ENCODE measurements around the gene SYCP2. TPM values are rescaled to one million over a fixed set of nuclear protein-coding genes. Genes with fewer than 3 reads are reported as not detected.

Gene SYCP2
- total RNA-seq, 2 experiments from 2014 or later = 2.6 to 3.9 TPM

DNA sequence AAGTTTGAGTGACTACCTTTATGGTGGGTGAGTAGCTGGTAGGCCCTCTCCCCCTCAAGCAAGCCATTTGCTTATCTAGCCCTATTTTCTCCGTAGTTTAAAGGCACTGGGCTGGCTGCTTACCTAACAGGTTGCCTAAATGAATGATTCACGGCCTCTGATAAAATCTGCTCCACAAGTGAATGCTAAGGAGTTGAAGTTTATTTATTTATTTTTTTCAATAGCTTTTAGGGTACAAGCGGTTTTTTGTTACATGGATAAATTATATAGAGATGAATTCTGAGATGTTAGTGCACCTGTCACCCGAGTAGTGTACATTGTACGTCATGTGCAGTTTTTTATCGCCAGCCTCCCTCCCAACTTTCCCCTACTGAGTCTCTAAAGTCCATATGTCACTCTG is 16.5 kb upstream of the SYCP2 start:
- intact Hi-C loops (cut with micrococcal nuclease) = loop anchor here (10.0 kb wide), 1 partner anchor 105 kb away; no protein-coding TSS in a partner anchor
- CTCF ChIA-PET = interaction anchor here (1.3 to 3.6 kb wide), 9 partner anchors 8 to 187 kb away, joined by 3 to 26 read pairs (median 9); partner anchors contain the start of genes CDH26, FAM217B, PPP1R3D and SYCP2
- H3K9me3 Mint-ChIP-seq = no peaks in the 10 kb centered on the region
- POLR2A ChIA-PET = no interaction called here
- no peak overlapping the region for H3K4me3 Mint-ChIP-seq
- H3K4me1 Mint-ChIP-seq (ENCODE audit: low read depth) = peaks cover 30% of the 10 kb centered on the region
- DNase-seq (no peak), ATAC-seq (no peak)
- H3K27me3 Mint-ChIP-seq = no peaks in the 10 kb centered on the region
- TF ChIP-seq, protein P1, sequence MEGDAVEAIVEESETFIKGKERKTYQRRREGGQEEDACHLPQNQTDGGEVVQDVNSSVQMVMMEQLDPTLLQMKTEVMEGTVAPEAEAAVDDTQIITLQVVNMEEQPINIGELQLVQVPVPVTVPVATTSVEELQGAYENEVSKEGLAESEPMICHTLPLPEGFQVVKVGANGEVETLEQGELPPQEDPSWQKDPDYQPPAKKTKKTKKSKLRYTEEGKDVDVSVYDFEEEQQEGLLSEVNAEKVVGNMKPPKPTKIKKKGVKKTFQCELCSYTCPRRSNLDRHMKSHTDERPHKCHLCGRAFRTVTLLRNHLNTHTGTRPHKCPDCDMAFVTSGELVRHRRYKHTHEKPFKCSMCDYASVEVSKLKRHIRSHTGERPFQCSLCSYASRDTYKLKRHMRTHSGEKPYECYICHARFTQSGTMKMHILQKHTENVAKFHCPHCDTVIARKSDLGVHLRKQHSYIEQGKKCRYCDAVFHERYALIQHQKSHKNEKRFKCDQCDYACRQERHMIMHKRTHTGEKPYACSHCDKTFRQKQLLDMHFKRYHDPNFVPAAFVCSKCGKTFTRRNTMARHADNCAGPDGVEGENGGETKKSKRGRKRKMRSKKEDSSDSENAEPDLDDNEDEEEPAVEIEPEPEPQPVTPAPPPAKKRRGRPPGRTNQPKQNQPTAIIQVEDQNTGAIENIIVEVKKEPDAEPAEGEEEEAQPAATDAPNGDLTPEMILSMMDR (IDR thresholded peaks at IDR 0.05) = no peak
- peaks cover 8% of the 10 kb centered on the region for H3K36me3 Mint-ChIP-seq (ENCODE audit: low read depth)
- no peak overlapping the region for H3K27ac Mint-ChIP-seq

DNA sequence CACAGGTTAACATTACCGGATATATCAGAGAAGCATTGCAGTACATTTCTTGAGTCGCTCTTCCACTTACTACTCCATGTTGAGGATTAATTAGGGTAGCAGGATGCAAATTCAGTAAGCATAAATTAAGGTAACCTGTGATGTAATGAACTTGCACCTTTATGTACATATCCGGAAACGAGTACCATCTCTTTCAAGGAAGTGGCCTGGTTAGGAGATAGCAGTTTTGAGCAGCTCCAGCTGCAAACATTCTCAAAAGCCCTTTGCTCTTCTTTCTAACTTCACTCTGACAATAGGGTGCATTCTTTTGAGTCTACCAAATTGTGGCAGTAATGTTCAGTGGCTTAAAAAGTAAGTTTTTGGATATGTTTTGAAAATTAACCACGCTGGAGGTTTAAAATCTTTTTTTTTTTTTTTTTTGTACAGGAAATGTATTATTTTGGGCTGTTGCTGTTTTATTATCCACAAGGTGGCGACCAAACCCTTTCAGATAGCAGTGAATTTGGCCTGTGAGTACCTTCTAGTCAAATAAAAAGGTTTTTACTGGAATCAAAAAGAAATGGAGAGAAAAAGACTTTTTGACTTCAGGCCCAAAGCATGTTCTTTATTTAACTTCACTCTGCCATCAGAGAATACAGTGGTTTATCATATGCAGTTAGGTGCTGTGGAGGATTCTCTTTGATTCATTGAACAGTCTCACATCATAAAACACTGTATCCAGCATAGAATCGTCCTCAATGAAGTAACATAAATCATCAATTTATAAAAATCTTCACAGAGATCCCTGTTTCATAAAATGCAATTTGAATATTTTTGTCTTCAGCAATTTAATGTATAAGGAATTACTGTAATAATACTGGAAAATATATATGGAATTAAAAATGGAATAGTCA is 15.6 kb upstream of the SYCP2 start:
- ChIA-PET POLR2A (no interaction called here), CTCF (interaction anchor here (0.6 to 3.6 kb wide), 14 partner anchors 9 to 1209 kb away, joined by 3 to 26 read pairs (median 6); partner anchors contain the start of genes CDH26, FAM217B, PPP1R3D and SYCP2)
- TF ChIP-seq, protein P1 (IDR thresholded peaks at IDR 0.05) = peak; percentile 83
- H3K27ac Mint-ChIP-seq = peak overlapping the region; percentile 90
- no peaks in the 10 kb centered on the region for H3K9me3 Mint-ChIP-seq
- DNase-seq = peak; percentile 53
- no peaks in the 10 kb centered on the region for H3K27me3 Mint-ChIP-seq
- H3K4me3 Mint-ChIP-seq = peak overlapping the region; percentile 35
- peaks cover 30% of the 10 kb centered on the region for H3K4me1 Mint-ChIP-seq (ENCODE audit: low read depth)
- peaks cover 14% of the 10 kb centered on the region for H3K36me3 Mint-ChIP-seq (ENCODE audit: low read depth)
- intact Hi-C loops (cut with micrococcal nuclease) = loop anchor here (10.0 kb wide), 1 partner anchor 106 kb away; no protein-coding TSS in a partner anchor
- peak; percentile 79 for ATAC-seq

DNA sequence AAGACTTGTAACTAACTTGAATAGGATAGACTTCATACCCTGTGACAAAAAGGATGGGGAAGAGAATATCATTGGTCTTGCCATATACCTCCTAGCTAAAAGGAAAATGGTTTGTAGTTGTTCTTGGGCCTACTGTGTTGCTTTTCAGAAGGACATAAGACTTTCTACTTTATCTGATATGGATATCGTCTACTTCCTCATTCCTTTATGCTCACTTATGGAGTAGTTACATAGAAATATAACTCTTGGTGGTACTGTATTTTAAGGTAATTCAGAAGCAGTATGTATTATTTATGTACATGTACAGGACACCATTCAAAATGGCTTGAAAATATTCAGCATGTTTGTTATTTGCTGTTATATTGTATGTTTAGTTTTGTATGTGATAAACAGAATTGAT is 14.8 kb upstream of the SYCP2 start:
- H3K36me3 Mint-ChIP-seq (ENCODE audit: low read depth) = peaks cover 15% of the 10 kb centered on the region
- H3K9me3 Mint-ChIP-seq = no peaks in the 10 kb centered on the region
- CTCF ChIA-PET = interaction anchor here (0.6 to 3.6 kb wide), 10 partner anchors 8 to 109 kb away, joined by 3 to 26 read pairs (median 8); partner anchors contain the start of genes CDH26, FAM217B, PPP1R3D and SYCP2
- H3K27me3 Mint-ChIP-seq = no peaks in the 10 kb centered on the region
- no peak overlapping the region for H3K4me3 Mint-ChIP-seq
- DNase-seq (no peak), ATAC-seq (no peak)
- POLR2A ChIA-PET = no interaction called here
- TF ChIP-seq, protein P1 (IDR thresholded peaks at IDR 0.05) = no peak
- intact Hi-C loops (cut with micrococcal nuclease) = loop anchor here (10.0 kb wide), 1 partner anchor 107 kb away; no protein-coding TSS in a partner anchor
- H3K27ac Mint-ChIP-seq = peak overlapping the region; percentile 90
- peaks cover 30% of the 10 kb centered on the region for H3K4me1 Mint-ChIP-seq (ENCODE audit: low read depth)

DNA sequence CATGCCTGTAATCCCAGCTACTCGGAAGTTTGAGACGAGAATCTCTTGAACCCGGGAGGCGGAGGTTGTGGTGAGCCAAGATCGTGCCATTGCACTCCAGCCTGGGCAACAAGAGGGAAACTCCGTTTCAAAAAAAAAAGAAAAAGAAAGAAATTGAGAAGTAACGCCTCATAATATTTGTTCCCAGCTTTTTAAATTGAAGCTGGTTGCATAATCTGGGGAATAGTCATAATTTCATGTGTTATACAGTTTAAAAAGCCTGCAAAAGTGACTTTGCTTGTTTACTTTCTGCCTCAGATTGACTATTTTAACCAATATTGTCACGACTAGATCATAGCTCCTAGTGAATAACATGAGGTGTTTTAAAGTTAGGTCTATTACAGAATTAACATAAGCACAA is 13.9 kb upstream of the SYCP2 start:
- Mint-ChIP-seq H3K27ac (no peak overlapping the region), H3K4me1 (ENCODE audit: low read depth) (peaks cover 30% of the 10 kb centered on the region), H3K27me3 (no peaks in the 10 kb centered on the region), H3K9me3 (no peaks in the 10 kb centered on the region), H3K4me3 (no peak overlapping the region), H3K36me3 (ENCODE audit: low read depth) (peaks cover 20% of the 10 kb centered on the region)
- ATAC-seq = no peak
- ChIA-PET POLR2A (interaction anchor here (0.6 to 1.2 kb wide), 2 partner anchors 11 to 50 kb away, joined by 3 read pairs; partner anchors contain the start of gene CDH26), CTCF (interaction anchor here (1.0 to 2.8 kb wide), 4 partner anchors 13 to 263 kb away, joined by 3 to 12 read pairs (median 4); partner anchors contain the start of gene SYCP2)
- TF ChIP-seq, protein P1 (IDR thresholded peaks at IDR 0.05) = no peak
- no peak for DNase-seq
- intact Hi-C loops (cut with micrococcal nuclease) = loop anchor here (10.0 kb wide), 1 partner anchor 107 kb away; no protein-coding TSS in a partner anchor

Data from activated CD8-positive, alpha-beta T cell treated with anti-CD3 and anti-CD28 coated beads for 36 hours (primary cell).